ENCODE results near the gene ISLR.

Gene ISLR

DNA sequence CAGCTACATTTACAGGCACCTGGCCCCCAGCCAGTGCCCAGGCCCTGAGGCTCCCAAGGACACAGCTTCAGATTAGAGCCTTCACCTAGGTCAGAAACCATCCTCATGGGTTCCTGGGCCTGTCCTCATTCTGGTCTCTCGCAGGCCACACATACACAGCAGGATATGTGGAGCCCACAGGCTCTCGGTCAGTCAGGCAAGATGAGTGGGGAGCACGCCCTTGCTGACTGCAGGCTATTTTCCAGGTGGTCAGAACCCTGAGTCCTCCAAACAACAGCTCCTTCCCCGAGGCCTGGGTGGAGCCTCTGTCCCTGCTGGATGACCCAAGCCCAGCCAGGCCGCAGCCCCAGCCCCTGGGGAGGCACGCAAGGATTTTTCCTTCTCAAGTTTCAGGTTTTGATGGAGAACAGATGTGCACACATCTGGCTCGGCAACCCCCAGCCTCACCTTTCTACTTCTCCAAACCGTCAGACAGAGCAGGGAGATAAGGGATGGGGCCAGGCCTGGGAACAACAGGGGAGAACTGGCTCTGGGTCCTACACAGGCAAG, 27.4 kb downstream of the ISLR start:
- DNase-seq (no peak), ATAC-seq (replicated peaks) (no peak)
- Mint-ChIP-seq H3K27me3 (peaks cover 47 to 82% of the 10 kb centered on the region in 2 donors), H3K4me3 (no peak overlapping the region), H3K36me3 (ENCODE audit: insufficient read depth) (no peaks in the 10 kb centered on the region), H3K27ac (no peak overlapping the region), H3K4me1 (ENCODE audit: low read depth in 2 of 2) (no peaks in the 10 kb centered on the region), H3K9me3 (no peaks in the 10 kb centered on the region)

DNA sequence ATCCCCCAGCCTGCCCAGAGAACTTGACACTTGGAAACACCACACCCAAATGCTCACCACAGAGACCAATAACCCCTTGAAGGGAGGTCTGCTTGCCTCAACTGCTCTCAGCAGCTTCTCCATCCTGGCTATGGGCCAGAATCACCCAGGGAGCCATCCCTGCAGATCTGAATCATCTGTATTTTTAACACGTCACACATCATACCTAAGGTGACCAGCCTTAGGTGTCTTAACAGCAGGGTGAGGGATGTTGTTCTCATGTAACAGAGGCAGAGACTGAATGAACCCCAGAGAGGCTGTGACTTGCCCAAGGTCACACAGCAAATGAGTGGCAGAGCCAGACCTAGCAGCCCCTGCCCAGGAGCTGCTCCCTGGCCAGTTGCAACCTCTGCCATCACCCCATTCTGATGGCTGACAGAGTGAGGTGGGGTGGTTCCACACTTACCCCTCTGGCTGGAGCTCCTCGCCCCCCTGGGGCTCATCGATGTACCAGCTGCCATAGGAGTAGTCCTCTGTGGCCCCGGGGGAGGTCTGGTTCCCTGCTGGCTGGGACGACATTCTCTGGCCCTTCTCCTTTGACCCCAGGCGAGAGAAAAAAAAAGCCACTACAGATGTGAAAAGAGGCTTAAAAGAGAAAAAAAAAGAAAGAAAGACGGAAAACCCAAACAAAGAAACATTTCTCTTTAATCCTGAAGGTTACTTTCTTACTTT, 28.4 kb downstream of the ISLR start:
- Mint-ChIP-seq H3K27me3 (peaks cover 52 to 83% of the 10 kb centered on the region in 2 donors), H3K4me3 (no peak overlapping the region), H3K9me3 (no peaks in the 10 kb centered on the region), H3K27ac (no peak overlapping the region), H3K36me3 (ENCODE audit: insufficient read depth) (no peaks in the 10 kb centered on the region), H3K4me1 (ENCODE audit: low read depth in 2 of 2) (no peaks in the 10 kb centered on the region)
- ATAC-seq (replicated peaks), result no peak
- no peak for DNase-seq

DNA sequence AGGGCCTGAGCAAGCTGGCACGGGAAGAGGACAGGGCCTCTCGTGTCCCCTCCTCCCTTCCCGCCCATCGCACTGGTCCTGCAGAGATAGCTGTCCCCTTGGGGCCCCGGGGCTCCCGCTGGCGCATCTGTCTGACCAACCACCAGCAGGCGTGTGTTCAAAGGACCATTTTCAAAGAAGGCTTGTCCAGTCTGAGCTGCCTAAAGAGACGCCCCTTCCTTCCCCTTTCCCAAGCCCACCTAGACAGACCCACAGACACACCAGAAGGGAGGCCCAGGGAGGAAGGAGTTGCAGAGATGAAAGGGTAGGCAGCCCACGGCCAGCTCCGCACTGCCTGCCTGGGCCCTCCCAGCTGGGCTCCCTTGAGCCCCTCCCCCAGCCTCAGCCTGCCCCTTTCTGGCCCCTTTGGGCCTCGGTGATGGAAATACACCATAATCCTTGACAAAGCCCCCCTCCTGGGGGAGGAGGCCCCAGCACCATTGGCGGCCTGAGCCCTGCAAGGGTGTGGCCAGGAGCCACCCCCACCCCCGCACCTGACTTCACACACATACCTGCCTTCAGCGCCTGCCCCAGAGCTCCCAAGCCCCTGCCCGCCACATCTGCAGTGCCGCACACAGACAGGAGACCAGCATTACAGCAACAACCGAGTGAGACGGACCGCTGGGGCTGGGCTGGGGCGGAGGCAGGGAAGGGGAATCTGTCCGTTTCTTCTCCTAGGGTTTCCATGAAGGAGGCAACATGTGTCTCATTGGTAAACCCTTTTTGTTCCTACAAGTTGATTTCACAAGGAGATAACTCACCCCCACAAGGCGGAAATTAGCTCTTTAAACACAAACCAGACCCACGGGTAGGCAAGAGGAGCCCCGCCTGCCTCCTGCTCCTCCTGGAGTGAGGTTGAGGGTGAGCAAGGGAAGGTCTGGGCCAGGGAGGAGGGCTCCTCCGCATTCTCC, 29.2 kb downstream of the ISLR start, which contains the start of gene STRA6:
TSS of gene STRA6 (minus strand) at position 336 of the 950 bp plus-strand sequence. CDS start 520 bp downstream, outside the sequence.
- ATAC-seq (replicated peaks) (no peak), DNase-seq (no peak)
- Mint-ChIP-seq H3K27ac (no peak within 1 kb of the TSS), H3K4me3 (no peak within 1 kb of the TSS), H3K4me1 (ENCODE audit: low read depth in 2 of 2) (no peaks in the 10 kb centered on the region), H3K36me3 (ENCODE audit: insufficient read depth) (no peaks in the 10 kb centered on the region), H3K27me3 (peaks cover 52 to 91% of the 10 kb centered on the region in 2 donors), H3K9me3 (no peaks in the 10 kb centered on the region)

DNA sequence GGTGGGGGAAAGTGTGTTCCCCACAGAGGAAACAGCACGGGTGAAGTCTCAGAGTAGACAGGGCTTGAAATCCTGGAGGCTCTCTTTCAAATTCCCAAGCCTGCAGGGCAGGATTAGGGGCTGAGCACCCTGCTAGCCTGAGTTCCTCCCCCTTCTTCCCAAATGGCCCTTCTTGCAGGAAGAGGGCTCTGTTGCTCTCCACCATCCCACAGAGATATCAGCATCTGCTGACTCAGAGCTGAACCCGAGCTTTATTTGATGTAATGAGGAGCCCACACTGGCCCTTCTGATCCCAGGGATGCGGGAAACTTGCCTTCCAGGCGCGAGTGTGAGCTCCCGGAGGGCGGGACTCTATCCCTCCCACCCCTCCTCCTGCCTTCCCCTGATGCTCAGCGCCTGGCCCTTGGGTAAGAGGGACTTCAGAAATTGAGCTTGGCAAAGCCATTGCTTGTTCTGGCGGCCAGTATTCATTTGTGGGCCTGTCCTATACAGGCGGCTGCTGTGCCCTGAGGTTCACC, 30.5 kb downstream of the ISLR start:
- DNase-seq, result no peak
- Mint-ChIP-seq H3K4me1 (ENCODE audit: low read depth in 2 of 2) (no peaks in the 10 kb centered on the region), H3K36me3 (ENCODE audit: insufficient read depth) (no peaks in the 10 kb centered on the region), H3K27ac (no peak overlapping the region), H3K9me3 (no peaks in the 10 kb centered on the region), H3K4me3 (no peak overlapping the region), H3K27me3 (peaks cover 65 to 98% of the 10 kb centered on the region in 2 donors)
- no peak for ATAC-seq (replicated peaks)

DNA sequence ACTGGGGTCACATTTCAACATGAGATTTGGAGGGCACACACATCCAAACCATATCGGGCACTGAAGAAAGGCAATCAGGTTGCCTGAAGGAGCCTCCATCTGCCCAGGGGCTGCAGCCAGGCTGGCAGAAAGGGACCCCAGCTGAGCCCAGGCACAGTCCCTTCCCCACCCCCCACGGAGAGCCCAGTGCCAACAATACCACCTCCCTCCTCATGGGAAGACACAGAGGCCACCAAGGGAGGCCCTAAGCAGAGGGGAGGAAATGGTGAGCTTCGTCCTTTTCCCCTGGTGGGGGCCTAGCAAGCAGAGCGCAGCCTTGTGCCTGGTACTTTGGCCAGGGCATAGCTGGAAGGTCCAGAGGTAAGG, 32.1 kb downstream of the ISLR start:
- peaks cover 59 to 94% of the 10 kb centered on the region in 2 donors for H3K27me3 Mint-ChIP-seq
- ATAC-seq (replicated peaks) (no peak), DNase-seq (no peak)
- H3K4me1 Mint-ChIP-seq (ENCODE audit: low read depth in 2 of 2), result no peaks in the 10 kb centered on the region
- H3K27ac Mint-ChIP-seq, result peak overlapping the region in 1 of 2 donors; percentile 17
- H3K9me3 Mint-ChIP-seq, result no peaks in the 10 kb centered on the region
- H3K4me3 Mint-ChIP-seq, result no peak overlapping the region
- no peaks in the 10 kb centered on the region for H3K36me3 Mint-ChIP-seq (ENCODE audit: insufficient read depth)

DNA sequence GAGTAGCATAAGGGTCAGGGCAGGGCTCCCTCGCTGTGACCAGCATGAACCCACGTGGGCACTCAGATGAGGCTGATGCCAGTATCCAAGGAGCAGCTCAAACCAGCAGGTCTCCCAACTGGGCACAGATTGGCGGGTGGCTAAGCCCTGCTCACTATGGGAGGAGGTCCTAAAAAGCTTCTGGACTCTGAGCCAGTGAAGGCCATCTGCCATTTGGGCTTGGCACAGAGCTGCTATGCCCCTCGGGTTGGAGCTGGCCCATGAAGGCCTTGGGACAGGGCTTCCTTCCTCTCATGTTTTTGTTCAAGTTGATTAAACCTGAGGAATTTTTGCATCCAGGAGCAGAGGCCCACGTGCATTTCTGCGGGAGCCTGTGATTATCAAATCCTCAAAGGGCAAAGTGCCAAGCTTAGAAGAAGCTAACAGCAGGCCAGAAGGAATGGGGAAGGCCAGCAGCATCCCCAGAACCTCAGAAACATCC, 33.3 kb downstream of the ISLR start:
- Mint-ChIP-seq H3K4me3 (no peak overlapping the region), H3K36me3 (ENCODE audit: insufficient read depth) (no peaks in the 10 kb centered on the region), H3K27ac (no peak overlapping the region), H3K27me3 (peaks cover 50 to 81% of the 10 kb centered on the region in 2 donors), H3K9me3 (no peaks in the 10 kb centered on the region), H3K4me1 (ENCODE audit: low read depth in 2 of 2) (no peaks in the 10 kb centered on the region)
- ATAC-seq (replicated peaks) (no peak), DNase-seq (no peak)

DNA sequence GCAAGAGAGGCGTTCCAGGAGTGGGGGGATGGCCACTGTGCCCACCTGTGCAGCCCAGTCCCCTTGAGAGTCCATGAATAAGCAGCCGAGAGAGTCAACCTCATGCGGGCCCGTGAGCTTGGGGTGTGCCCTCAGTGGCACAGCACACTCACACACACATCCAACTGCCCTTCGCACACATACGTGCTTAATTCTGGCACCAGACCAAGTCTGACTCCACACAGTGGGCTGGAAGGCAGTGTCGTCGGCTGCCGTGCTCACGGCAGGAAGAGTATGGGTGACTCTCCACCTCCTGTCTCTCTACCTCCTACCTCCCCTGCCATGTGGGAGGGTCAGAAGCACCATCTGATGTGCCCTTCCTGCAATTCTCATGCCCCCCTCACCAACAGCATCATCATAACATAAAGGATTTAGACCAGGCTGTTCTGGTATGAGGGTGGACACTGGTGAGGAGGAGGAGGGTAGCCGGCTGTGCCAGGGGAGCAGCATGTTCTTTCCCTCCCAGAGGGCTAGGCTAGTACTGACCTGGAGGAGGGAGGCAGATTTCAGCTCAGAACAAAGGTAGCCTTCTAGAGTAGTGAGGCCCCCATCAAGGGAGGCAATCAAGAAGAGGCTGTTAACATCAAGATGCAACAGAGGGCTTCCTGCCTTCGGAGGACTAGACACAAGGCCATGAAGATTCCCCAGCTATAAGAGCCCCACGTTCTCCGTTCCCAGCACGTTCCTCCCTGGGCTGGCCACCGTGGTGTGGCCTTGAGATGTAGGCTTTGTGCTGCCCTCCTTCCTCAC, 34.3 kb downstream of the ISLR start:
- Mint-ChIP-seq H3K27me3 (peaks cover 46 to 71% of the 10 kb centered on the region in 2 donors), H3K9me3 (no peaks in the 10 kb centered on the region), H3K4me1 (ENCODE audit: low read depth in 2 of 2) (no peaks in the 10 kb centered on the region), H3K27ac (no peak overlapping the region), H3K4me3 (no peak overlapping the region), H3K36me3 (ENCODE audit: insufficient read depth) (no peaks in the 10 kb centered on the region)
- DNase-seq (no peak), ATAC-seq (replicated peaks) (no peak)

DNA sequence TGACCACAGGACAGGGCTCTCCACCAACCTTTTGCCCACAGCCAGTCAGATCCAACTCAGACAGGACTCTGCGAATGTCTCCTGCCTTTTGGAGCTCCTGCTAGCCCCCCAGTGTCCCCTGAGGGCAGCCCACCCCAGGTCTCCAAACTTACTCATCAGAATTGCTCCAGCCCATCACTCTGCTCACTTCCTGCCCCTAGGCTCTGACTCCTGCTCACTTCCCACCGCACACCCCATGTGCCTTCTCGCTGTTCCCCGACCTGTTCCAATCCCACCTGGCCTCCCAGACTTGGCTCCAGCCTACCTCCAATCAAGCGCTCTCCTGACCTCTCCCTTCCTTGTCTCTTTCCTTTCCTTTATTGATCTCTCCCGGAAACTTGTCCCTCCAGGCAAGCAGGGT, 35.0 kb downstream of the ISLR start:
- Mint-ChIP-seq H3K27me3 (peaks cover 40 to 70% of the 10 kb centered on the region in 2 donors), H3K36me3 (ENCODE audit: insufficient read depth) (no peaks in the 10 kb centered on the region), H3K27ac (no peak overlapping the region), H3K4me1 (ENCODE audit: low read depth in 2 of 2) (no peaks in the 10 kb centered on the region), H3K4me3 (no peak overlapping the region), H3K9me3 (no peaks in the 10 kb centered on the region)
- DNase-seq (no peak), ATAC-seq (replicated peaks) (no peak)

DNA sequence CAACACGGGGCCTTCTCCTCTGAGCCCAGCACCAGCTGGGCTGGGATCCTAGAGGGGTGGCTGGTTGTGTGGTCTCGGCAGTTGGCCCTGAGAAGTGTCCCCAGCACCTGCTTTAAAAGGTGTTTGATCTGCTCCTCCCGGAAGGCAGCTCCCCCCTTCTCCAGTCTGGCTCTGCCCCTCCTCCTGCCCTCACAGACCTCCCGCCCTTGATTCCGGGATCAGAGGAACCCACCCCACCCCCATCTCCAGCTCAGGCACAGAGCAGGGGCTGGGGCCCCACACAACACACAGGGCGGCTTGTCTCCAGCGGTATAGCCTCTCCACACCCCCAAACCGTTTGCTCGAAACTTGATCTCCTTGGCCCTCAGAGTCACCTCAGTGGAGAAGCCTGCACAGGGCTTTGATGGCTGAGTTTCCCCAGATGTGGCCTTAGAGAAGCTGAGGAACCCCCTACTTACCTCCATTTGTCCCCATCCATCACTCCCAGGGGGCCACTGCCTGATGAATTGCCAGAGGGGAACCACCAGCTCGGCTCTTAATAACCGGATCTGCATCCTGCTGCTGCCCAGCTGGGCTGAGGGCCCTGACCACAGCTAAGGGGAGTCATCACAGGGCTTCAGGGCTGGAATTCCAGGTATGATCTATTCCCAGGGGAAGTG, 35.5 kb downstream of the ISLR start:
- no peak for DNase-seq
- H3K27me3 Mint-ChIP-seq, result peaks cover 40 to 70% of the 10 kb centered on the region in 2 donors
- no peak for ATAC-seq (replicated peaks)

DNA sequence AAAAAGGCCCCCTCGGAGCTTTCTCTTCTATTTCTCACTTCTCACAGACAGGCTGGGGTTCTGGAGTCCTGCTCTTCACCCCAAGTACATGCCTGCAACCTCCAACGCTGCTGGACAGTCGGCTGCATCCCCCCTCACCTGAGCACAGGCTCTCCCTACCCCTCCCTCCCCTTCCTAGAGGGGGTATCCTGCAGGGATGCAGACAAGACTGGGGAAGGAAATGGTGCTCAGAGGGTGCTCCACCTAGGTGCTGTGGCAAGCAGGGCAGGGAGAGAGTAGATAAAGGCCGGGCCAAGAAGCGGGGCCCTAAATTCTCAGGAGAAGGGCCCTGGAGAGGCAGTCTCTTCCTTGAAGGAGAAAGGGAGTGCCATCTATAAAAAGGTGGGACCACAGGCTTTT, 36.0 kb downstream of the ISLR start:
- H3K4me1 Mint-ChIP-seq (ENCODE audit: low read depth in 2 of 2), result no peaks in the 10 kb centered on the region
- no peaks in the 10 kb centered on the region for H3K9me3 Mint-ChIP-seq
- DNase-seq (no peak), ATAC-seq (replicated peaks) (no peak)
- H3K27ac Mint-ChIP-seq, result no peak overlapping the region
- peaks cover 38 to 70% of the 10 kb centered on the region in 2 donors for H3K27me3 Mint-ChIP-seq
- no peaks in the 10 kb centered on the region for H3K36me3 Mint-ChIP-seq (ENCODE audit: insufficient read depth)
- H3K4me3 Mint-ChIP-seq, result no peak overlapping the region

More for the DNA sequence above, 35.5 kb downstream of the ISLR start:
- no peaks in the 10 kb centered on the region for H3K36me3 Mint-ChIP-seq (ENCODE audit: insufficient read depth)
- no peaks in the 10 kb centered on the region for H3K4me1 Mint-ChIP-seq (ENCODE audit: low read depth in 2 of 2)
- H3K27ac Mint-ChIP-seq, result no peak overlapping the region
- no peaks in the 10 kb centered on the region for H3K9me3 Mint-ChIP-seq
- no peak overlapping the region for H3K4me3 Mint-ChIP-seq

DNA sequence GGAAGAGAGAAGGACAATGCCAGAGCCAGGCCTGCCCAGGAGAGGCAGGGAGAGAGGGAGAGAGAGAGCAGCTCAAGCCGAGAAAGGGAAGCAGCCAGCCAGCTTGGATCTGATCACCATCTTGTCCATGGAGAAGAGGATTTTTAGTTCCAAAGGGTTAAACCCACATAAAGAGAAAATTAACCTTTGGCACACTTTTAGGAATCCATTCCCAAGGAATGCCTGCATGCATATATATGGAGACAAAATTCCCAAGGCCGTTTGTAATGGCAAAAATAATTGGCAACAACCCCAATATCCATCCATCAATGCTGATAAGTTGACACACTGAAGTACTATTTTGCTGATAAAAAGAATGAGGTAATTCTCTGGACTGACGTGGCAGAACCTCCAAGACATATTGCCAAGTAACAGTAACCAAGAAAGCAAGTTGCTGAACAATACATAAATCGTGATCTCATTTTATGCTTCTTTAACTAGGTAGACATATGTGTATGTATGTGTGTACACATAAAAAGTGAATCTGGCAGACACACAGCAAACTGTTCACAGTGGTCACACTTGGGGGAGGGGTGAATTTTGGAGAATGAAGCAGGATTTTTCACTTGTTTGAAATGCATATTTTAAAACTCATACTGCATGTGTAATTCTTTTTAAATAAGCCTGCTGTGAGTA, 36.6 kb downstream of the ISLR start:
- peaks cover 38 to 70% of the 10 kb centered on the region in 2 donors for H3K27me3 Mint-ChIP-seq
- DNase-seq (no peak), ATAC-seq (replicated peaks) (no peak)
- H3K9me3 Mint-ChIP-seq, result no peaks in the 10 kb centered on the region
- H3K4me3 Mint-ChIP-seq, result no peak overlapping the region
- no peak overlapping the region for H3K27ac Mint-ChIP-seq
- no peaks in the 10 kb centered on the region for H3K4me1 Mint-ChIP-seq (ENCODE audit: low read depth in 2 of 2)
- H3K36me3 Mint-ChIP-seq (ENCODE audit: insufficient read depth), result no peaks in the 10 kb centered on the region

DNA sequence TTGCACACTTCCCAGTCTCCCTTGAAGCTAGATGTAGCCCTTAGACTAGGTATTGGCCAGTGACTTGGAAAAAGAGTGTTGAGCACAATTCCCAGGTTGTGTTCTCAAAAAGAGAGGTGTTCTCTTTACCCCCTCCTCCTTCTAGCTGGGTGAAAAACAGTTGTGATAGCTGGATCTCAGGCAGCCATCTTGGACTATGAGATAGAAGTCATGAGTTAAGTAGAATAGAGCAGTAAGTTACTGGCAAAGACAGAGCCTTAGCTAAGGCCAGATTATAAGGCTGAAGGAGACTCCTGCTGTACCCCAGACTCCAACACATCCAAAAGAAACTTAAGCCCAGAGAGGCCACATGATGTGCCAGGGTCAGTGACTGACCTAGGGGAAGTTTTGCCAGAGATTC, 37.2 kb downstream of the ISLR start:
- DNase-seq (no peak), ATAC-seq (replicated peaks) (no peak)
- Mint-ChIP-seq H3K27me3 (peaks cover 41 to 70% of the 10 kb centered on the region in 2 donors), H3K9me3 (no peaks in the 10 kb centered on the region), H3K27ac (no peak overlapping the region), H3K4me3 (no peak overlapping the region), H3K4me1 (ENCODE audit: low read depth in 2 of 2) (no peaks in the 10 kb centered on the region), H3K36me3 (ENCODE audit: insufficient read depth) (no peaks in the 10 kb centered on the region)

All from effector memory CD8-positive, alpha-beta T cell (primary cell).